Measurements from ENCODE around the gene ARL4C. TPM values are rescaled to one million over a fixed set of nuclear protein-coding genes. Genes with fewer than 3 reads are reported as not detected.

The ARL4C gene
- total RNA-seq, 2 experiments from 2014 or later, result 445 to 449 TPM

GRCh38 chr2:234483568-234484251 is 13.2 kb downstream of the ARL4C start:
- POLR2A ChIA-PET, result interaction anchor here (0.7 to 10.2 kb wide), 21 partner anchors 9 to 351 kb away, joined by 3 to 325 read pairs (median 6); partner anchors contain the start of gene ARL4C
- H3K27me3 Mint-ChIP-seq, result no peaks in the 10 kb centered on the region
- peak overlapping the region; percentile 88 for H3K27ac Mint-ChIP-seq
- CTCF ChIA-PET, result interaction anchor here (0.7 to 2.7 kb wide), 22 partner anchors 14 to 348 kb away, joined by 3 to 26 read pairs (median 4); partner anchors contain the start of gene ARL4C
- DNase-seq, result peak; percentile 90
- peaks cover 4% of the 10 kb centered on the region for H3K9me3 Mint-ChIP-seq
- H3K4me1 Mint-ChIP-seq, result peaks cover 93% of the 10 kb centered on the region
- H3K36me3 Mint-ChIP-seq (ENCODE audit: low read depth), result peaks cover 59% of the 10 kb centered on the region
- H3K4me3 Mint-ChIP-seq, result peak overlapping the region; percentile 59

- Mint-ChIP-seq H3K4me3 (no peak overlapping the region), H3K9me3 (peaks cover 4% of the 10 kb centered on the region), H3K27me3 (no peaks in the 10 kb centered on the region), H3K36me3 (ENCODE audit: low read depth) (peaks cover 38% of the 10 kb centered on the region), H3K27ac (no peak overlapping the region), H3K4me1 (peaks cover 86% of the 10 kb centered on the region)
- no peak for DNase-seq
- ChIA-PET CTCF (no interaction called here), POLR2A (interaction anchor here (3.0 to 10.2 kb wide), 2 partner anchors 15 to 191 kb away, joined by 51 to 325 read pairs; partner anchors contain the start of gene ARL4C)
These were observed 15.6 kb downstream of the ARL4C start for GRCh38 chr2:234481301-234481700.

- DNase-seq, result no peak
- CTCF ChIA-PET, result no interaction called here
- Mint-ChIP-seq H3K9me3 (peaks cover 7% of the 10 kb centered on the region), H3K4me3 (no peak overlapping the region), H3K36me3 (ENCODE audit: low read depth) (peaks cover 29% of the 10 kb centered on the region), H3K4me1 (peaks cover 85% of the 10 kb centered on the region), H3K27ac (no peak overlapping the region), H3K27me3 (no peaks in the 10 kb centered on the region)
- POLR2A ChIA-PET, result no interaction called here
These were observed 16.5 kb downstream of the ARL4C start for GRCh38 chr2:234480337-234480736.

GRCh38 chr2:234479465-234479864 is 17.4 kb downstream of the ARL4C start:
- no peak overlapping the region for H3K4me3 Mint-ChIP-seq
- H3K4me1 Mint-ChIP-seq, result peaks cover 85% of the 10 kb centered on the region
- no peaks in the 10 kb centered on the region for H3K27me3 Mint-ChIP-seq
- DNase-seq, result no peak
- H3K27ac Mint-ChIP-seq, result no peak overlapping the region
- ChIA-PET POLR2A (interaction anchor here (0.6 to 2.7 kb wide), 3 partner anchors 25 to 56 kb away, joined by 3 to 17 read pairs (median 6); no protein-coding TSS in a partner anchor), CTCF (interaction anchor here (1.6 kb wide), 1 partner anchor 11 kb away, joined by 7 read pairs; no protein-coding TSS in a partner anchor)
- H3K36me3 Mint-ChIP-seq (ENCODE audit: low read depth), result peaks cover 21% of the 10 kb centered on the region
- H3K9me3 Mint-ChIP-seq, result peaks cover 7% of the 10 kb centered on the region

DNA sequence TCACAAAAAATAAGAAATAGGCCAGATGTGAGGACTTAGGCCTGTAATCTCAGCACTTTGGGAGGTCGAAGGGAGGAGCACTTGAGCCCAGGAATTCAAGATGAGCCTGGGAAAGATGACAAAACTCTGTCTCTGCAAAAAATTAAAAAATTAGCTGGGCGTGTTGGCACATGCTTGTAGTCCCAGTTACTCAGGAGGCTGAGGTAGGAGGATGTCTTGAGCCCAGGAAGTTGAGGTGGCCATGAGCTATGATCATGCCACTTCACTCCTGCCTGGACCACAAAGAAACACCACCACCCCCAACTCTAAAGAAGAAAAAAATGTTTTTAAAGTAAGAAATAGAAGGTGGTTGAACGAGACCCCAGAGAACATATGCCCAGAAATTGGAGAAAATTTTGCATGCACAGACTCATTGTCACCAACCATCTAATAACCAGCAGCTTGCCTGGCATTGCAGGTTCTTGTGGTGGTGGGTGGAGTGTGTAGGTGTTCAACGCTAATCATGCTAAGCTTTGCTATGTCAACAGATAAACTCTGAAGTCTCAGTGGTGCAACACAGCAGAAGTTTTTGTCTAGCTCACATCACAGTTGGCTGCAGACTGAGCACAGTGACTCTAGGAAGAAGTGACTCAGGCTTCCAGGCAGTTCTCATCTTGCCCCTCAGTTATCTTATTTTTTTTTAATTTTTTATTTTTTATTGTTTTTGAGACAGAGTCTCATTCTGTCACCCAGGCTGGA is 18.6 kb downstream of the ARL4C start:
- peaks cover 17% of the 10 kb centered on the region for H3K9me3 Mint-ChIP-seq
- no peaks in the 10 kb centered on the region for H3K27me3 Mint-ChIP-seq
- peaks cover 24% of the 10 kb centered on the region for H3K36me3 Mint-ChIP-seq (ENCODE audit: low read depth)
- no peak overlapping the region for H3K4me3 Mint-ChIP-seq
- CTCF ChIA-PET, result interaction anchor here (1.0 to 1.6 kb wide), 3 partner anchors 9 to 190 kb away, joined by 5 to 7 read pairs (median 6); no protein-coding TSS in a partner anchor
- peak overlapping the region; percentile 80 for H3K27ac Mint-ChIP-seq
- no peak for DNase-seq
- H3K4me1 Mint-ChIP-seq, result peaks cover 74% of the 10 kb centered on the region
- POLR2A ChIA-PET, result interaction anchor here (0.6 to 2.8 kb wide), 15 partner anchors 9 to 189 kb away, joined by 3 to 32 read pairs (median 8); partner anchors contain the start of gene ARL4C

DNA sequence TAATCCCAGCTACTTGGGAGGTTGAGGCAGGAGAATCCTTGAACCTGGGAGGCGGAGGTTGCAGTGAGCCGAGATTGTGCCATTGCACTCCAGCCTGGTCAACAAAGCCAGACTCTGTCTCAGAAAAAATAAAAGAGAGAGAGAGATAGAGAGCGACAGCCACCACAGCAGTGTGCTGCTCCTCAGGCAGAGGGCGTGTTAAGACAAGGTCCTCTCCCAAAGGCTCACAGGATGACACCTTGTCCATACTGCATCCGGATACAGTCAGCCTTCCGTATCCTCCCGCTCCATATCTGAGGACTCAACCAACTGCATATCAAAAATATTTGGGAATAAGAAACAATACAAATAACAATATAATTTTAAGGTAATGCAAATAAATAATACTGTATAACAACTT is 20.1 kb downstream of the ARL4C start:
- Mint-ChIP-seq H3K27ac (no peak overlapping the region), H3K4me1 (peaks cover 59% of the 10 kb centered on the region), H3K36me3 (ENCODE audit: low read depth) (peaks cover 22% of the 10 kb centered on the region), H3K27me3 (no peaks in the 10 kb centered on the region), H3K4me3 (no peak overlapping the region), H3K9me3 (peaks cover 17% of the 10 kb centered on the region)
- ChIA-PET POLR2A (interaction anchor here (0.9 to 2.8 kb wide), 4 partner anchors 10 to 206 kb away, joined by 3 to 25 read pairs (median 10); partner anchors contain the start of gene ARL4C), CTCF (no interaction called here)
- no peak for DNase-seq

DNA sequence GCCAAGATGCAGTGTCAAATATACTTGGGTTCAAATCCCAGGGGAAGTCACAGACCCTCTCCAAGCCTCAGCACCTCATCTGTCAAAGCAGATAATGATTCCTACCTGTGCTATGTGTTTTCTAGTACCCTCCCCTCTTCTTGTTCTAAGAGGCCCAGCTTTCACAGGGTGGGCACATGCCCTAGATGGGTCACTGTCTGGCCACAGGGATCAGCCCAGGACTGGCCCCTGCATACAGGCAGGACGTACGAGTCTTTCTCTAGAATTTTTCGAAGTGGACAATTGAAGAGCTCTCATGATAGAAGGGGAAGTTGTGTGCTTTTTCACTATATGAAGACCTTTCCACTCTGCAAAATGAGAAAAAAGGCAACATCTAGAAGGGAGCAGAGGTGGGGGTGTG is 22.2 kb downstream of the ARL4C start:
- ChIA-PET POLR2A (interaction anchor here (0.8 to 1.5 kb wide), 6 partner anchors 9 to 48 kb away, joined by 3 to 8 read pairs (median 4); no protein-coding TSS in a partner anchor), CTCF (interaction anchor here (1.0 kb wide), 1 partner anchor 10 kb away, joined by 3 read pairs; no protein-coding TSS in a partner anchor)
- H3K4me1 Mint-ChIP-seq, result peaks cover 48% of the 10 kb centered on the region
- H3K4me3 Mint-ChIP-seq, result no peak overlapping the region
- peaks cover 12% of the 10 kb centered on the region for H3K36me3 Mint-ChIP-seq (ENCODE audit: low read depth)
- H3K9me3 Mint-ChIP-seq, result peaks cover 13% of the 10 kb centered on the region
- peak overlapping the region; percentile 76 for H3K27ac Mint-ChIP-seq
- no peak for DNase-seq
- no peaks in the 10 kb centered on the region for H3K27me3 Mint-ChIP-seq

DNA sequence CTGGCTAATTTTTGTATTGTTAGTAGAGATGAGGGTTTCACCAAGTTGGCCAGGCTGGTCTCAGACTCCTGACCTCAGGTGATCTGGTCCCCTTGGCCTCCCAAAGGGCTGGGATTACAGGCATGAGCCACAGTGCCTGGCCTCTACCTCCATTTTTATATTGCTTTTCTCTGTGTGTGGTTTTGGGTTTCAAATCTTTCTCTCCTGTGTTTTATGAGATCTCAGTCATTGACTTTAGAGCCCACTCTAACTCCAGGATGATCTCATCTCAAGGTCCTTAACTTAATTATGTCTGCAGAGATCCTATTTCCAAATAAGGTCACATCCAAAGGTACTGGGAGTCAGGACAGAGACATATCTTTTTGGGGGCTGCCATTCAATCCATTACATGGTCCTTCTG is 24.7 kb downstream of the ARL4C start:
- H3K27me3 Mint-ChIP-seq, result no peaks in the 10 kb centered on the region
- peaks cover 13% of the 10 kb centered on the region for H3K36me3 Mint-ChIP-seq (ENCODE audit: low read depth)
- no peak for DNase-seq
- peaks cover 39% of the 10 kb centered on the region for H3K4me1 Mint-ChIP-seq
- H3K9me3 Mint-ChIP-seq, result peaks cover 13% of the 10 kb centered on the region
- no peak overlapping the region for H3K27ac Mint-ChIP-seq
- ChIA-PET POLR2A (no interaction called here), CTCF (interaction anchor here (0.8 kb wide), 1 partner anchor 7 kb away, joined by 3 read pairs; no protein-coding TSS in a partner anchor)
- no peak overlapping the region for H3K4me3 Mint-ChIP-seq

- H3K4me1 Mint-ChIP-seq, result peaks cover 28% of the 10 kb centered on the region
- no peak for DNase-seq
- ChIA-PET POLR2A (interaction anchor here (1.7 to 2.7 kb wide), 4 partner anchors 8 to 23 kb away, joined by 4 to 14 read pairs (median 8); no protein-coding TSS in a partner anchor), CTCF (interaction anchor here (1.0 to 2.4 kb wide), 2 partner anchors 9 to 14 kb away, joined by 4 to 7 read pairs; no protein-coding TSS in a partner anchor)
- peaks cover 13% of the 10 kb centered on the region for H3K36me3 Mint-ChIP-seq (ENCODE audit: low read depth)
- no peak overlapping the region for H3K4me3 Mint-ChIP-seq
- no peak overlapping the region for H3K27ac Mint-ChIP-seq
- no peaks in the 10 kb centered on the region for H3K27me3 Mint-ChIP-seq
- peaks cover 10% of the 10 kb centered on the region for H3K9me3 Mint-ChIP-seq
These were observed 26.9 kb downstream of the ARL4C start for GRCh38 chr2:234469972-234470371.

DNA sequence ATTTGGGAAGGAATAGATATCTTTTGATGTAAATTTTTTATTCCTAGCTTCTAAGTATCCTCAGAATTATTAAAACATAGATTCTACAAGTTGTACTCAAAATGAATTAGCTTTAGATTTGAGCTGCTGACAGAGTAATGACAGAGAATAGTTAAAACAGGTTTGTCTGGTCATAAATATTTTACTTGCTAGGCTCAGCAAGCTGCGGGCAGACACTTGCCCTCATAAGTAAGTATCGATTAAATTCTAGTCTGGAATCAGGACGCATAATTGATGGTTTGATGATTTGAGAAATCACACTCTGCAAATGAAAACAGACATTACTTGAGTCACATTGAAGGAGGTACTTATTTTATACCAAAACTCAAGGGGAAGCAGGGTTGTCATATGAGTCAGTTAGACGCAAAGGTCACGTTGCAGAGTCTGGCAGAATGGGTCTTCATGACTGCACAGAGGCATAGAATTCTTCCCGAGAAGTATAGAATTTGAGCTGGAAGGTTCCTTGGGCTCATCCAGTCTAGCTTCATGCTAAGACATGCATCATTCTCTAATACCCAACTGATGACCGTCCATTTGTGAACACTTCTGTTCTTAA is 27.5 kb downstream of the ARL4C start:
- POLR2A ChIA-PET, result interaction anchor here (0.8 to 2.7 kb wide), 6 partner anchors 9 to 338 kb away, joined by 3 to 14 read pairs (median 6); no protein-coding TSS in a partner anchor
- Mint-ChIP-seq H3K27ac (no peak overlapping the region), H3K36me3 (ENCODE audit: low read depth) (peaks cover 13% of the 10 kb centered on the region), H3K9me3 (peaks cover 8% of the 10 kb centered on the region), H3K27me3 (no peaks in the 10 kb centered on the region), H3K4me3 (no peak overlapping the region), H3K4me1 (peaks cover 28% of the 10 kb centered on the region)
- no peak for DNase-seq
- CTCF ChIA-PET, result interaction anchor here (0.6 to 2.4 kb wide), 4 partner anchors 9 to 23 kb away, joined by 3 to 7 read pairs (median 4); no protein-coding TSS in a partner anchor

DNA sequence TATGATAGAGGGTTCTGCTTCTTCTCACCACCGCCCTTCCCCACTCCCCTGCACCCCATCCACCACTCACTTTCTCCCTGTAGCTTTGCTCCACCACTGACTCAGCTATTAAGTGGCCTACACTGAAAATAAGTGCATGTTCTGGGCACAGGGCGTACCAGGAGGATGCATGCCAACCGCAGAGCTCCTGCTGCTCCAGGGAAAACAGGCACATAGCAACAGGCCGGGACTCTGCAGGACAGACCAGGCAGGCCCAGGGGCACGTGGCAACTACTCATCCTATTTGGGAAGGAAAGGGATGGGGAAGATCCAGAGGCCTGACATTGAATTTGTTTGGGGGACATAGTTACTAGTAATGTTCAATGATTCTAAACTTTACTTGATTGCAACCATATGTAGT is 28.4 kb downstream of the ARL4C start:
- peaks cover 8% of the 10 kb centered on the region for H3K36me3 Mint-ChIP-seq (ENCODE audit: low read depth)
- ChIA-PET POLR2A (interaction anchor here (0.6 to 2.7 kb wide), 5 partner anchors 10 to 29 kb away, joined by 3 to 14 read pairs (median 7); partner anchors contain the start of gene ARL4C), CTCF (interaction anchor here (0.6 to 2.4 kb wide), 3 partner anchors 10 to 22 kb away, joined by 3 to 7 read pairs (median 3); no protein-coding TSS in a partner anchor)
- H3K27ac Mint-ChIP-seq, result no peak overlapping the region
- H3K27me3 Mint-ChIP-seq, result no peaks in the 10 kb centered on the region
- H3K4me3 Mint-ChIP-seq, result no peak overlapping the region
- peaks cover 36% of the 10 kb centered on the region for H3K4me1 Mint-ChIP-seq
- DNase-seq, result no peak
- no peaks in the 10 kb centered on the region for H3K9me3 Mint-ChIP-seq

- peaks cover 47% of the 10 kb centered on the region for H3K4me1 Mint-ChIP-seq
These were observed 29.6 kb downstream of the ARL4C start for GRCh38 chr2:234467289-234467688.

More at GRCh38 chr2:234467289-234467688, 29.6 kb downstream of the ARL4C start:
- ChIA-PET CTCF (no interaction called here), POLR2A (interaction anchor here (0.6 to 7.9 kb wide), 8 partner anchors 10 to 68 kb away, joined by 3 to 82 read pairs (median 12); partner anchors contain the start of gene ARL4C)
- DNase-seq, result no peak
- no peaks in the 10 kb centered on the region for H3K9me3 Mint-ChIP-seq
- H3K4me3 Mint-ChIP-seq, result no peak overlapping the region
- no peak overlapping the region for H3K27ac Mint-ChIP-seq
- no peaks in the 10 kb centered on the region for H3K27me3 Mint-ChIP-seq
- H3K36me3 Mint-ChIP-seq (ENCODE audit: low read depth), result peaks cover 12% of the 10 kb centered on the region

Measured in activated CD4-positive, alpha-beta memory T cell treated with anti-CD3 and anti-CD28 coated beads, Interleukin-2, amount 10 ng/mL, durations not matched to agents 7 days and 5 days (primary cell).